ENCODE data around the gene SUSD1. TPM values are rescaled to one million over a fixed set of nuclear protein-coding genes. Genes with fewer than 3 reads are reported as not detected.

The SUSD1 gene
- total RNA-seq, 1 donor from 2014 or later = 33.8 TPM

DNA sequence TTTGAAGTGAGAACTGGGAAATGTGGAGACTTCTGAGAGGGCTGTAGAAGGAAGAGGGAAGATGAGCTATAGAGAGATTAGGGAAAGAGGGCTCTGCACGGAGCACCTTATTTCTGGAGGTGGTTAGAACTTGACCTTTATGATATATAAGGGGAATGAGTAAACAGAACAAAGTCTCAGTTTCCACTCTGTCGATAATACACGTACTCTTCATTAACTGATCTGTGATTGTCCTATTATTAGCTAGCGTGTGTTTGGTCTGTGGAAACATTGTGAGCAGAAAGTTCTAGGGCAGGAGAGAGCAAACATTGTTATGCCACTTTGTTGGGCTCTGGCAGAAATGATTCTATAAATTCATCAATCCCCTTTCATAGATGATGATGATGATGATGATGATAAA is 159.9 kb downstream of the SUSD1 start:
- DNase-seq (ENCODE audit: low read depth) = no peak
- H3K4me3 ChIP-seq (ENCODE audit: low read depth, low read length) = no peak overlapping the region
- H3K27me3 ChIP-seq (ENCODE audit: control insufficient read depth, insufficient read depth, low read length) = no peaks in the 10 kb centered on the region
- no peaks in the 10 kb centered on the region for H3K36me3 ChIP-seq (ENCODE audit: control insufficient read depth, insufficient read depth, low read length)
- TF ChIP-seq CTCF (IDR thresholded peaks at IDR 0.05; ENCODE audit: insufficient read depth, low read length, poor library complexity, severe bottlenecking) = no peak

DNA sequence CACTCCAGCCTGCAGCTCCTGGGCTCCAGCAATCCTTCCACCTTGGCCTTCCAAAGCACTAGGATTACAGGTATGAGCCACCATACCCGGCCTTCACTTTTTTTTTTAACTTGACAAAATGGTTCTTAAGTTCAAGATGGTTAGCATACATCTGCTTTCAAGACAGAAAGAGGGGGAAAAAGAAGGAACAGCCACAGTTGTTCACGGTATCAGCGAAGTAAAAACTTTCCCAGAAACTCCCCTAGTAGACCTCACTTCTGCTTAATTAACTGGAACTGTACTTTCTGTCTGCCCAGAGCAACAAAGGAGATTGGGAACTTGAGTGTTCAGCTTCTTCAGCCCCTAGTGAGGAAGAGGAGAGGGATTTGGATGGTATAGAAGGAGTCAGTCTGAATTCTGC is 161.8 kb downstream of the SUSD1 start:
- no peak for TF ChIP-seq CTCF (IDR thresholded peaks at IDR 0.05; ENCODE audit: insufficient read depth, low read length, poor library complexity, severe bottlenecking)
- no peaks in the 10 kb centered on the region for H3K36me3 ChIP-seq (ENCODE audit: control insufficient read depth, insufficient read depth, low read length)
- H3K27me3 ChIP-seq (ENCODE audit: control insufficient read depth, insufficient read depth, low read length) = no peaks in the 10 kb centered on the region
- no peak overlapping the region for H3K4me3 ChIP-seq (ENCODE audit: low read depth, low read length)
- DNase-seq (ENCODE audit: low read depth) = no peak

DNA sequence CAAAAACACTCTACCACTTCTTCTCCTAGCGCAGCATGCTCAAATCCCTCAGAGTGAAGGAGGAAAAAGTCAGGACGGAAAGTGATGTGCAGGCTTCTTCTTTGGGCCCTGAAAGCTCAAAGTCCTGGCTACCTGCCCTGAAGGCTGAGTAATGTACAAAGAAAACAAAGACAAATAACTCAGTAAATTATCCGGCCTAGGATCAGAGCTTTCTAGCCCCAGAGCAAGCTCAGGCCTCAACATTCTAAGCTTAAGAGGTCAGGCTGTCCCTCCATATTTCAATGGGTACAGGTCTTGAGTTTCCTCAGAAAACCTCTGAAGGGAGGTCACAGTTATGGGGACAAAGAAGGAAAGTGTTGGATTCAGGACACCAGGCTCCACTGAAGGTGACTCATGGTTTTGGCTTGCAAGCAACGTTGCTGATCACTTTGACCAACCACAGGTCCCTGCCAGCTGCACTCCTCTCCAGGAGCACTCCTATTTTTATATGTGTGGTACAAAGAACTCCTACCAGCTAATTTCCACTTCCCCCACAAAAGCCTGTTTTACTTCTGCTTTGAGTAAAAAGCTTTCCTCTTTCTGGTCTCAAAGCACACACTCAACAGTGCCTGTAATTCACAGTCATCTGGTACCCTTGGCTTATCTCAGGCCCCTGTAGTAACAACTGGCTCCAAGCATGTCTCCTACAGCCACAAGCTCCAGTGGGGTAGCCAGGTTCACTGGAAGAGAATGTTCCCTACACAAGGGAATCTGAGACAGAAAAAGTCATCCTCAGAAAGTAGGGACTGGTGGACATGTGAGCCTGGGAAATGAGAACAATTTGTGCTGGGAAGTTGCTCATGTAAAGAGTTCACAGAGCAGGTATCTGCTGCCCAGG is 162.8 kb downstream of the SUSD1 start:
- peak; percentile 95 for DNase-seq (ENCODE audit: low read depth)
- Histone ChIP-seq H3K36me3 (ENCODE audit: control insufficient read depth, insufficient read depth, low read length) (no peaks in the 10 kb centered on the region), H3K27me3 (ENCODE audit: control insufficient read depth, insufficient read depth, low read length) (no peaks in the 10 kb centered on the region), H3K4me3 (ENCODE audit: low read depth, low read length) (no peak overlapping the region)
- no peak for TF ChIP-seq CTCF (IDR thresholded peaks at IDR 0.05; ENCODE audit: insufficient read depth, low read length, poor library complexity, severe bottlenecking)

GRCh38 chr9:112011051-112011620 is 164.0 kb downstream of the SUSD1 start:
- TF ChIP-seq CTCF (IDR thresholded peaks at IDR 0.05; ENCODE audit: insufficient read depth, low read length, poor library complexity, severe bottlenecking) = no peak

GRCh38 chr9:112010537-112010936 is 164.6 kb downstream of the SUSD1 start:
- DNase-seq (ENCODE audit: low read depth) = no peak
- no peak for TF ChIP-seq CTCF (IDR thresholded peaks at IDR 0.05; ENCODE audit: insufficient read depth, low read length, poor library complexity, severe bottlenecking)
- no peak overlapping the region for H3K4me3 ChIP-seq (ENCODE audit: low read depth, low read length)
- H3K36me3 ChIP-seq (ENCODE audit: control insufficient read depth, insufficient read depth, low read length) = no peaks in the 10 kb centered on the region
- H3K27me3 ChIP-seq (ENCODE audit: control insufficient read depth, insufficient read depth, low read length) = no peaks in the 10 kb centered on the region

More at GRCh38 chr9:112011051-112011620, 164.0 kb downstream of the SUSD1 start:
- Histone ChIP-seq H3K36me3 (ENCODE audit: control insufficient read depth, insufficient read depth, low read length) (no peaks in the 10 kb centered on the region), H3K27me3 (ENCODE audit: control insufficient read depth, insufficient read depth, low read length) (no peaks in the 10 kb centered on the region), H3K4me3 (ENCODE audit: low read depth, low read length) (no peak overlapping the region)
- DNase-seq (ENCODE audit: low read depth) = no peak
